ENCODE results near the gene KLHDC4. TPM values are rescaled to one million over a fixed set of nuclear protein-coding genes. Genes with fewer than 3 reads are reported as not detected.

The KLHDC4 gene
- total RNA-seq, 4 donors from 2014 or later, result 39.4 to 125 (median 63.6) TPM

DNA sequence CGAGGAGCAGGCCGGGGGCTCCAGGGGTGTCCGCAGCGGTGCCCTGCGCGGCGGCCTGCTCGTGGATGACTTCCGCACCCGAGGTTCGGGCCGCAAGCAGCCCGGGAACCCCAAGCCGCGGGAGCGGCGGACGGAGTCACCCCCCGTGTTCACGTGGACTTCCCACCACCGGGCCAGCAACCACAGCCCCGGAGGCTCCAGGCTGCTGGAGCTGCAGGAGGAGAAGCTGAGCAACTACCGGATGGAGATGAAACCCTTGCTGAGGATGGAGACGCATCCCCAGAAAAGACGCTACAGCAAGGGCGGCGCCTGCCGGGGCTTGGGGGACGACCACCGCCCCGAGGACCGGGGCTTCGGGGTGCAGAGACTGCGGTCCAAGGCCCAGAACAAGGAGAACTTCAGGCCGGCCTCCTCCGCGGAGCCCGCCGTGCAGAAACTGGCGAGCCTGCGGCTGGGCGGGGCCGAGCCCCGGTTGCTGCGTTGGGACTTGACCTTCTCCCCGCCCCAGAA, 75.8 kb downstream of the KLHDC4 start:
- no peak overlapping the region for H3K4me3 ChIP-seq
- TF ChIP-seq, protein P1, sequence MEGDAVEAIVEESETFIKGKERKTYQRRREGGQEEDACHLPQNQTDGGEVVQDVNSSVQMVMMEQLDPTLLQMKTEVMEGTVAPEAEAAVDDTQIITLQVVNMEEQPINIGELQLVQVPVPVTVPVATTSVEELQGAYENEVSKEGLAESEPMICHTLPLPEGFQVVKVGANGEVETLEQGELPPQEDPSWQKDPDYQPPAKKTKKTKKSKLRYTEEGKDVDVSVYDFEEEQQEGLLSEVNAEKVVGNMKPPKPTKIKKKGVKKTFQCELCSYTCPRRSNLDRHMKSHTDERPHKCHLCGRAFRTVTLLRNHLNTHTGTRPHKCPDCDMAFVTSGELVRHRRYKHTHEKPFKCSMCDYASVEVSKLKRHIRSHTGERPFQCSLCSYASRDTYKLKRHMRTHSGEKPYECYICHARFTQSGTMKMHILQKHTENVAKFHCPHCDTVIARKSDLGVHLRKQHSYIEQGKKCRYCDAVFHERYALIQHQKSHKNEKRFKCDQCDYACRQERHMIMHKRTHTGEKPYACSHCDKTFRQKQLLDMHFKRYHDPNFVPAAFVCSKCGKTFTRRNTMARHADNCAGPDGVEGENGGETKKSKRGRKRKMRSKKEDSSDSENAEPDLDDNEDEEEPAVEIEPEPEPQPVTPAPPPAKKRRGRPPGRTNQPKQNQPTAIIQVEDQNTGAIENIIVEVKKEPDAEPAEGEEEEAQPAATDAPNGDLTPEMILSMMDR (IDR thresholded peaks at IDR 0.05), result no peak
- no peak for TF ChIP-seq POLR2A (IDR thresholded peaks at IDR 0.05)
- H3K4me1 ChIP-seq, result no peaks in the 10 kb centered on the region
- H3K27me3 ChIP-seq, result no peaks in the 10 kb centered on the region
- no peak for DNase-seq
- no peaks in the 10 kb centered on the region for H3K36me3 ChIP-seq
- no peak overlapping the region for H3K27ac ChIP-seq
- no peaks in the 10 kb centered on the region for H3K9me3 ChIP-seq

DNA sequence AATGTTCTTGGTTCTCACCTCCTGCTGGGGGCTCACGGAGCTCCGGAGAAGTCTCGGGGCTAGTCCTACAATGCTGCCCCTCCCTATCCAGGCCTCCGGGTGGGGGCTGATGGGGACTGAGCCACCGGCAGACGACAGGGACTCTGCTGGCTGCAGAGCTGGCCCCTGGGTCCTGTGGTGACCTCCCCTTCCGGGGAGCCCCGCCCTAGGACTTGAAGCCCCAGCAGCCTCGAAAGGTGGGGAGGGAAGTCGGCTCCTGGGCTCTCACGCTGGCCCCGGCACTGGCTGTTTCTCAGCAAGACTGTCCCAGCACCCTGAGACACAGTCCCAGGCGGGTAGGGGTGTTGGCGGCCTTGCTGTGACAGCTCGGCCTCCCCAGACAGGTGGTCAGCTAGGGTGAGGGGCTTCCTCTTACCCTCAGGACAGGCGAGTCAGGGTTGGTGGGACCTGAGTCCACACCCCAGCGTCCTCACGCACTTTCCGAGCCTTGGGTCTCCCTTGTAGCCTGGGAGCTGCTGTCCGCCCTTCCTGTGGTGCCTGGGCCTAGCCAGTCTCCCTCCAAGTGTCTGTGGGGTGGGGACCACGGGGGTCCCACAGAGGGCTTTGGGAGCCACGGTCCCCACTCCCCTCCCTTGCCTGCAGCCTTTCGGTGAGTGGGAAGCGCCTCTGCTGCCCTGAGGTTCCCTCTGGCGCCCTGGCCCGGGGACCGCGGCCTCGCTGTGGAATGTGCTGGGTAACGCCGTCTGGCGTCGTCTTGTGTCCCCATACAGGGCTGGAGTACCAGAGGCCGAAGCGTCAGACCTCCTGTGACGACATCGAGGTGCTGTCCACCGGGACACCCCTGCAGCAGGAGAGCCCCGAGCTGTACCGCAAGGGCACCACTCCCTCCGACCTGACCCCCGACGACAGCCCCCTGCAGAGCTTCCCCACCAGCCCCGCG, 76.6 kb downstream of the KLHDC4 start:
- no peak for DNase-seq
- Histone ChIP-seq H3K9me3 (no peaks in the 10 kb centered on the region), H3K4me1 (no peaks in the 10 kb centered on the region), H3K36me3 (no peaks in the 10 kb centered on the region), H3K27me3 (no peaks in the 10 kb centered on the region), H3K27ac (no peak overlapping the region), H3K4me3 (no peak overlapping the region)
- no peak for TF ChIP-seq POLR2A (IDR thresholded peaks at IDR 0.05)
- TF ChIP-seq, protein P1 (IDR thresholded peaks at IDR 0.05), result no peak

DNA sequence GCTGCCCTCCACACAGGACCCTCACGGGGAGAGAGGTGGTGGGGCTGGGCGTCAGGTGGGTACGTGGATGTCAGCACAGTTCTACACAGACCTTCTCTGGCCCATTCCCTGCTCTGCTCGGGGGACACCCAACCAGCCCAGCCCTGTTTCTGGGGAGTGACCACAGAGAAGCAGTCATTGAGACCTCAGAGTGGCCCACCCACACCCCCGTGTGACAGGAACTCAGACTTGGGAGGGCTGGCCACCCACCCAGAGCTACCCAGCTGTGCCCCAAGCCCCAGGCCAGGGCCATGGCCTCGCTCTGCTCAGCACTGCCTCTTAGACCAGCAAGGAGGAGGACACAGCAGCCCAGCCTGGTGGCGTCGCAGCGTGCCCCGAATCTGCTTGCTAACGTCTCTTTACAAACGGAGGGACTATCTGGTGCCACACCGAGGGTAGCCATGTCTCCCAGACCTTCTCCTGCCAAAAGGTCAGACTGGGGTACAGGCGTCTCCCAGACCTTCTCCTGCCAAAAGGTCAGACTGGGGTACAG, 77.7 kb downstream of the KLHDC4 start:
- H3K4me3 ChIP-seq, result no peak overlapping the region
- no peak overlapping the region for H3K27ac ChIP-seq
- H3K9me3 ChIP-seq, result no peaks in the 10 kb centered on the region
- no peaks in the 10 kb centered on the region for H3K27me3 ChIP-seq
- no peaks in the 10 kb centered on the region for H3K4me1 ChIP-seq
- no peak for DNase-seq
- H3K36me3 ChIP-seq, result no peaks in the 10 kb centered on the region
- TF ChIP-seq, protein P1 (IDR thresholded peaks at IDR 0.05), result no peak
- TF ChIP-seq POLR2A (IDR thresholded peaks at IDR 0.05), result no peak

DNA sequence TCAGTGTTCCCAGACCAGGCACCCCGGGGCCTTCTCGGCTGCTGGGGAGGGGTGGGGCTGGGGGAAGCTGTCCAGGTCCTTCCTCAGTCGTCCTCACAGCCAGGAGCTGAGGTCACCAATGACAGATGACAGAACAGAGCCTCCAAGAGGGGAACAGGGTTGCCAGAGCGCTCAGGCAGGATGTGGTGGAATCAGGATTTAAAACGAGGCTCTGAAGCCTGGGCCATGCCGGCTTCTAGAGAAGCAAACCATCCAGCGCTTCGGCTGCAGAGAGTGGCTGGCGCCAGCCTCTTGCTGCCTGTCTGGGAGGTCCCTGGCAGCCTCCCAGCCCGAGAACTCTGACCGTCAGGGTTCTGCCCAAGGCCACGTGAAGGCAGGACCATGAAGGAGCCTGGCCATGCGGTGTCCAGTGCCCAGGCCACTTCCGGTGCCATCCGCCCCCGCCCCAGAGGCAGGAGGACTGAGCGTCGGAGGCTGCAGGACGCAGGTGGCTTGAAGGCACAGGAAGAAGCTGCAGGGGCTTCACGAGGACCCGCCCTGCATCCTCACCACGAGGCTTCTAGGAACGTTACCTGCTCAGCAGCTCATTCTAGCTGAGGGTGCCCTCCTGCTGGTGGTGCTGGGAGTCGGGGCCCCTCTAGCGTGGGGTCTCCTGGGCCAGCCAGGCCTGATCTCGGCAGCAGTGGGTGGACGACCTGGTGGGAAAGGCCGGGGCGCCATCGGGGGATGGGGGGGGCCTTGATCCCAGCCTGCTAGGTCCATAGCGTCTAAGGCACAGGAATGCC, 78.5 kb downstream of the KLHDC4 start:
- no peak for DNase-seq
- Histone ChIP-seq H3K27ac (no peak overlapping the region), H3K9me3 (no peaks in the 10 kb centered on the region), H3K27me3 (no peaks in the 10 kb centered on the region), H3K4me1 (no peaks in the 10 kb centered on the region), H3K4me3 (no peak overlapping the region), H3K36me3 (no peaks in the 10 kb centered on the region)
- no peak for TF ChIP-seq POLR2A (IDR thresholded peaks at IDR 0.05)
- TF ChIP-seq, protein P1 (IDR thresholded peaks at IDR 0.05), result no peak

DNA sequence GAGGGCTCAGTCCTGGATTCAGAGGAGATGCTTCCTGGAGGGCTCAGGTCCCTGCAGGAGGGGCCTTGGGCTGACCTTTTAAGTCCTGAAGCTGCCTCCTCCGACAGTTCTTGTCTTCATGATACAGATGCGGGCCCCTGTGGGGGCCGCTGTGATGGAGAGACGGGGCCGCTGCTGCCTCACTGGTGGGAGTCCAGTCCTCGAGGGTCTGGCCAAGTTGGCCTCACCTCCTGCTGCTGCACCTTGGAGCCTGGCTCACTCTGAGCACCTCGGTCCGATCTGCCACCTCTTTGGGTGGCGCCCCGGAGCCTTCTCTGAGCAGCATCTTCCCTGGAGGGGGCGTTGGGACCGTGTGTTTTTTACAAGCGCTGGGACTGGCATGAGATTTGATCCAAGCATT, 79.1 kb downstream of the KLHDC4 start:
- DNase-seq, result no peak
- Histone ChIP-seq H3K9me3 (no peaks in the 10 kb centered on the region), H3K27ac (no peak overlapping the region), H3K4me1 (no peaks in the 10 kb centered on the region), H3K27me3 (no peaks in the 10 kb centered on the region), H3K36me3 (no peaks in the 10 kb centered on the region), H3K4me3 (no peak overlapping the region)
- TF ChIP-seq, protein P1 (IDR thresholded peaks at IDR 0.05), result no peak
- no peak for TF ChIP-seq POLR2A (IDR thresholded peaks at IDR 0.05)
